GM21390 (cell line): Measurements from ENCODE around the gene CDHR3.

Experiments
- ATAC-seq: cut with Tn5 transposase; IDR thresholded peaks from one replicate; pipeline ENCODE4 v1.9.1; 2021; ENCODE audit not compliant: unreplicated experiment

Gene CDHR3, protein sequence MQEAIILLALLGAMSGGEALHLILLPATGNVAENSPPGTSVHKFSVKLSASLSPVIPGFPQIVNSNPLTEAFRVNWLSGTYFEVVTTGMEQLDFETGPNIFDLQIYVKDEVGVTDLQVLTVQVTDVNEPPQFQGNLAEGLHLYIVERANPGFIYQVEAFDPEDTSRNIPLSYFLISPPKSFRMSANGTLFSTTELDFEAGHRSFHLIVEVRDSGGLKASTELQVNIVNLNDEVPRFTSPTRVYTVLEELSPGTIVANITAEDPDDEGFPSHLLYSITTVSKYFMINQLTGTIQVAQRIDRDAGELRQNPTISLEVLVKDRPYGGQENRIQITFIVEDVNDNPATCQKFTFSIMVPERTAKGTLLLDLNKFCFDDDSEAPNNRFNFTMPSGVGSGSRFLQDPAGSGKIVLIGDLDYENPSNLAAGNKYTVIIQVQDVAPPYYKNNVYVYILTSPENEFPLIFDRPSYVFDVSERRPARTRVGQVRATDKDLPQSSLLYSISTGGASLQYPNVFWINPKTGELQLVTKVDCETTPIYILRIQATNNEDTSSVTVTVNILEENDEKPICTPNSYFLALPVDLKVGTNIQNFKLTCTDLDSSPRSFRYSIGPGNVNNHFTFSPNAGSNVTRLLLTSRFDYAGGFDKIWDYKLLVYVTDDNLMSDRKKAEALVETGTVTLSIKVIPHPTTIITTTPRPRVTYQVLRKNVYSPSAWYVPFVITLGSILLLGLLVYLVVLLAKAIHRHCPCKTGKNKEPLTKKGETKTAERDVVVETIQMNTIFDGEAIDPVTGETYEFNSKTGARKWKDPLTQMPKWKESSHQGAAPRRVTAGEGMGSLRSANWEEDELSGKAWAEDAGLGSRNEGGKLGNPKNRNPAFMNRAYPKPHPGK

DNA sequence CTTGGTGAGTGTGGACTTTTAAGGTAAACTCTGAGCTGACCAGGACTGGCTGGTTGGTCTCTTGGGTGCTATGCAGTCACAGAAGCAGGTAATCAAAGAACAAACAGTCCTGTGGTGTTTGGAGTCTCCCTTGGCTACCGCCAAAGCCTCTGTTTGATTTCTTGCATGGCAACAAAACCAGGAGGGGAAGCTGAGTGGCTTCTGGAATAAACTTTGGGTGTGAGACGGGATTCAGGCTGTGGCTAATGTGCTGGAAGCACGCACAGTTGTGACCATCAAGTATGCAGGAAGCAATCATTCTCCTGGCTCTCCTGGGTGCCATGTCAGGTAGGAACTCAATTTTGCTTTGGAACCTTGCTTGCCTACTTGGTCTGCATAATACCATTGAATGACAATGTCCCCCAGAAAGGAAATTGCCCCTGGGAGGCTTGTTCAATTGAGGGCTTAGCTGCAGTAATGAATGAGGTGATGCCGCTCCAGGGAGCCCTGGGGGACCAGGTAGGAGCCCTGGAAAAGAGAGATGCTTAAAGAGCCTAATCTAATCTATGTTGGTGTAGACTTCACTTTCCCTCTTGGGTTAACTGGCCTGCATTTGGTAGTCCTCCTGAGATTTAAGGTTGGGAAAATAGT is at the start of gene CDHR3:
TSS of gene CDHR3 (plus strand) at position 227 of the 630 bp plus-strand sequence. CDS start at position 282, 55 bp downstream.
- ATAC-seq = no peak

DNA sequence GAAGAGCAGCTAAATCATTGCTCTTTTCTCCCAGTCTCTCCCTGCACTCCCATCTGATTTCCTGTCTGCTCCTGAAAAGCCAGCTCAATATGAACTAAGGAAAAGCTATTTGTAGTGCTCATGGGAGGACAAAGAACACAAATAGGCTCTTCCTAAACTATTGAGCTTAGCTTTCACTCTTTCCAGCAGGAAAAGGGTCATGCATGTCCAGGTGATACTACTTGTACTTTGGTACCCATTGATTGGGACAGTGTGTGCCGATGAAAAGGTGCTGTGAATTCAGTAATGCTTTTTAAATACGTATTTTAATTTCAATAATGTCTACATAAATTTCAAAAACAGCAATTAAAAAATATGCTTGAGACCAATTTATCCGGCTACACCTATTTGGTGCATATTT is 49.1 kb upstream of the CDHR3 start:
- no peak for ATAC-seq

DNA sequence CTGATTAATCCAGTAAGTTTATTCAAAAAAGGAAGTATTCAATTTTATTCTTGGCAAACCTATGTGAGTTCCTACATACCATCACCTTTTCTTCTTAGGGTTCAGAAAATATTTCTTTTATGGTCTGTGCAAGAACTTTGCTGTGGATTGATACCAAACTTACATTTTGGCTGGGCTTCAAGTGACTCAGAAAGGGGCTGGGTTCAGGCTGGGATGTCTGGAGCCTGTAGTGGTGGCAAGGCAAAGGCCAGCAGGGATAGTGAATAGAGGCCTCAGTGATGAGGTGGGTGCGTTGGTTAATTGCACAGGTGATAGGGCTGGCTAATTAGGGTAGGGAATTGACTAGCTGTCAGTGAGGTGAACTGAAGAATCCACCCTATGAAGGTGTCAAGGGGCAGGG is 46.5 kb upstream of the CDHR3 start:
- no peak for ATAC-seq

DNA sequence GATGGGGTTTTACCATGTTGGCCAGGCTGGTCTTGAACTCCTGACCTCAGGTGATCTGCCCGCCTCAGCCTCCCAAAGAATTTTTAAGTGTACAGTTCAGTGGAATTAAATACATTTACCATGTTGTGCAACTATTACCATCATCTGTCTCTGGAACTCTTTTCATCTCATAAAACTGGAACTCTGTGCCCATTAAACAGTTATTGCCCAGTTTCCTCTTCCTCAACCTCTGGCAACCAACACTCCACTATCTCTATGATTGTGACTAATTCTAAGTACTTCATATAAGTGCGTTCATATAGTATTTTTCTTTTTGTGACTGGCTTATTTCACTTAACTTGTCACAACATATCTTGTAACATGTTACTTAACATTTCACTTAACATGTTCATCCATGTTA is 45.4 kb upstream of the CDHR3 start:
- ATAC-seq = no peak

DNA sequence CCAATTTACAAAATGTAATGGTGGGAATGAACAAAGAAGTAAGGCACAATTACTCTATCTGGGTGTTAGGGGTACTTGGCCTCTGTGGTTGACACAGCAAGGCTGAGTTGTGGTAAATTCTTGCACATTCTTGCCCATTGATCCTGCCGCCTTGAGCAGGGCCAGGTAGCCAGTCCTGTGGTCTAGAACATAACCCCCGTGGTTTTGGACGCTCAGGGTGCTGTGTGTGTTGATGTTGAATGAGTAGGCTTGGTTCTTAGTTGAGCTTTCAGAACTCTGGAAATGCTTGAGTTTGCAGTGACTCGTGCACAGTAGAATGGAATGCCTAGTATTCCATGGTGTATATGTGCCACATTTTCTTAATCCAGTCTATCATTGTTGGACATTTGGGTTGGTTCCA is 42.3 kb upstream of the CDHR3 start:
- ATAC-seq = no peak

DNA sequence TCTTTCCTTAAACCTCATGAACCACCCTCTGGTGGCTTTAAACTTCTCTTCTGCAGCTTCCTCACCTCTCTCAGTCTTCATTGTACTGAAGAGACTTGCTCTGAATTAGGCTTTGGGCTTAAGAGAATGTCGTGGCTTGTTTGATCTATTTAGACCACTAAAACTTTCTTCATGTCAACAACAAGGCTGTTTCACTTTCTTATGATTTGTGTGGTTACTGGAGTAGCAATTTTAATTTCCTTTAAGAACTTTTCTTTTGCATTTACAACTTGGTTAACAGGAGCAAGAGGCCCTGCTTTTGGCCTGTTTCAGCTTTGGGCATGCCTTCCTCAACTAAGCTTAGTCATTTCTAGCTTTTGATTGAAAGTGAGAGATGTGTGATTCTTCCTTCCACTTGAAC is 38.1 kb upstream of the CDHR3 start:
- ATAC-seq = peak; percentile 63

DNA sequence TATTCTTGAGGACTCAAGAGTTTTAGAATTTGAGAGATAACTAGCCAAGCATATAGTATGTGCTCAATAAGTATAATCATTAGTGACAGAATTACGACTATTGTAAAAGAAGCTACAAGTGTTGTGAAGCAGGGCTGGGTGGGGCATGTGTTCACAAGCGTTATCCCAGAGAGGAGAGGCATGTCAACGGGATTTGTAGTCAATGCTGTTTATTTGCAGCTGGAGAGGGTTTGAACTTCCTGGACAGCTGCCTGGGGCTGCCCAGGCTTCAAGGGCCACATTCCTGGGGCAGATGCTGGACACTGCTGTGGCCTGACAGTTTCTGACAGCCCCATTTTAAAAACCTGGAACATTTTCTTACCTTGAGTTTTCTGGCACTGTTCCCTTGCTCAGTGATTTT is 36.9 kb upstream of the CDHR3 start:
- ATAC-seq = no peak

DNA sequence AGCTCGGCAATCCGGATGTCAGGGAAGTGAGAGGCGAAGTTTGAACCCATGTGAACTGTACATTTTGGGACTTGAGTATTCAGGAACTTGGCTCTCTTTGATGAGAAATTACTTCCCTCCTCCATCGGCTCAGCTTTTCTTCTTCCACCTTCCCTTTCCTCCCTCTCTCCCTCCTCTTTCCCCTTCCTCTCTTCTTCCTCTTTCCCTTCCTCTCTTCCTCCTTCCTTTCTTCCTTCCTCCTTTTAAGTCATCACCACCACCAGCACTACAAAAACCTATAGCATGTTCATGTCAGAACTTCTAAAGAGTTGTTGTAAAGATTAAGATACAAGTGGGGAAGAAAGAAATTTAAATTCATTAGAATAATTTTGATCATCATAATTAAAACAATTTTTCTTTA is 31.9 kb upstream of the CDHR3 start:
- ATAC-seq = no peak

DNA sequence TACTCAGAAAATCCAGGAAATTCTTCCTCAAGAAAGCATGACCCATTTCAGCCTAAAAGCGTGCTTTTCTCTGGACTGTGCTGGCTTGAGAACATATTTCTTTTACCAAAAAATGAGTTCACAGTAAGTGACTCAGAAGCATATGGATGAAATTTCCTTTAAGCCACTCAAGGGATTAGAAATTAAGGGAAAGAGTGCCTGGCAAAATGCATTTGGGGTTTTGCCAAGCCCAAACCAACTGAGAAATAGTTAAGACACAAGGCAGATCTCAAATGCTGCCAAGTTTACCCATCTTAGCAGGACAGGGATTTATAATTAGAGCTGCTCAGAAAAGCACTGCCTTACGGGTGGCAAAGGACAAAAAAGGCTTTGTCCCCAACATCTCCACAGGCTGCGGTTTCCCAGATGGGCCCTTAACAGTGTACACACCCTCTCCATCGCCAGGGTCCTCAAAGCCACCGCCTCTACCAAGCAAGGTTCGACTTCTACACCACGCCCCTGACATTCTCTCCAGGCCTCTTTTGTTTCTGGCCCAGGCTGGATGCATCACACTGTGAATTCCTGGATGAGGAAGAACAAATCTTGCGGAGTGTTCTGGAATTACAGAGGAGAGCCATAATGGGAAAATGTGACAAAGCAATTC is 30.1 kb upstream of the CDHR3 start:
- no peak for ATAC-seq

DNA sequence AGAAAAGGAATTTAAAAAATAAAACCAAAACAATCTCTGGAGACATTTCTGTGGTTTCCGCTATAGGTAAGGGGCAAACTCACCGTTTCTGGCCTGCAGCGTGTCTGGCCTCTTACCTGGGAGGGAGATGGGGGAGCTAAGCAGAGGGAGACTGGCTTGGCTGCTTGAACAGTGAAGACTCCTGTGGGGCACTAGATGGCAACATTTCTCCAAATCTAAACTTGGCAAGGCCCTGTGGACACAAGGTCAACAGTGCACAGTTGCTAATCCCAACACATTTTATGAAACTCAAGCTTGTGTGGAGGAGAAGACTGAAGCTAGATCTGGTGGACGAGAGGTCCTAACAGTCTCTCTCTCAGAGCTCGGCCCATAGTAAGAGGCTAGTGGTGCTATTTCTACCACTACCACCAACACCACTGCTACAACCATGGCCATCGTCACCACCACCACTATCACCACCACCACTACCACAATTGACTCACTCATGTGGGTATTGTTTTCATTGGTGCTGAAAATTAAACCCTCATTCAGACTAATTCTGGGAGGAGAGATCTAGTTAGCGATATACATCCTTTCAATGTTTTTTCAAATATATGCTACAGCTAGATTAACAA is 28.4 kb upstream of the CDHR3 start:
- no peak for ATAC-seq

DNA sequence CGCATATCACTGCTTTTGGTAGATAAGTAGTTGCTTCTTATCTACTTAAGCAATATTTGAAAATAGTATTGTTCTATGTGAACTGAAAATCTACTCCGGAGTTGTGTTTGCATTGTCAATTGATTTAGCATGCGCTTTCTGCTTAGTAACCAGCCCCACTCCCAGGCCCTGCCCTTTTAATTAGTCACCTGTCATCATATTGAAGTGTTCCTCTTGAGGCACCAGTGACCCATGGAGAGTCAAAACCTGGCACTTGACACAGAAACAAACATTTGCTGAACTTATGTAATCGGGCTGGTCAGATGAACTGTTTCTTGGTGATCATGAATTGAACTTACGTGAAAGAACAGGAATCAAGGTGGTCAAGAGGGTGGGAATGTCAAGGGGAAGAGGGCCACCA is 27.8 kb upstream of the CDHR3 start:
- ATAC-seq = no peak

DNA sequence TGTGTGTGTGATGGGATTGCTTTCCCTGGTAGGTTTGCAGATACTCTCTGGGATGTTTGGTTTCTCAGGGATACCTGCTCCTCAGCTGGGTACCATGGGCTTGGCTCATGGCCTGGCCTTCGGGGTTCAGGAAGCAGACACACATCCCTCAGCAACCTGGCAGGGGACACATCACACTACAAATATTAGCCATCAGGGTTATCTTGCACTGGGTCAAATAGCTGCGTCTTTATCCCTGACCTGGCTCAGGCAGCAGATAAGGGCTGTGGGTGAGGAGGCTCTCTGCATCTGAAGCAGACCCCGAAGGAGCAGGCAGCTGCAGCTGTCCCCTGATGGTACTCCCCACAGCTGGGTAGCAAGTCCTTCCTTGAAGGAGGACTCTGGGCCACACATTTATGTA is 25.7 kb upstream of the CDHR3 start:
- ATAC-seq = no peak

DNA sequence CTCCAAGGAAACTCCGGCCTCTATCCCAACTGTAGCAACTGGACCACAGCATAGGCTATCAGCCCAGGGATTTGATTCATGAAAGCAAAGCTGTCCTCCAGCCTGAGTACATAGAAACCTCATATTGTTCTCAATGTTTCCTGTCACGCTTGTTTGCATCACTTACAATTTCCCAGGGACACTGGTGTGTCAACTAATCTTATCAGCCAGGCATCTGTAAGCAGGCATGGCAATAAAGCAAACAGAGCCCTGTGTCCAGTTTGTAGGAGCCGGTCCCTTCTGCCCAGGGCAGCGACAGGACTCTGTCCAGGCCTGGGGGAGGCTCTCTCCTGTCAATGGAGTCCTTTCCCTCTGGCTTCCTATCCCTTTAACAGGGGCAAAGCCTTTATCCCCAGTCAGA is 23.0 kb upstream of the CDHR3 start:
- no peak for ATAC-seq

DNA sequence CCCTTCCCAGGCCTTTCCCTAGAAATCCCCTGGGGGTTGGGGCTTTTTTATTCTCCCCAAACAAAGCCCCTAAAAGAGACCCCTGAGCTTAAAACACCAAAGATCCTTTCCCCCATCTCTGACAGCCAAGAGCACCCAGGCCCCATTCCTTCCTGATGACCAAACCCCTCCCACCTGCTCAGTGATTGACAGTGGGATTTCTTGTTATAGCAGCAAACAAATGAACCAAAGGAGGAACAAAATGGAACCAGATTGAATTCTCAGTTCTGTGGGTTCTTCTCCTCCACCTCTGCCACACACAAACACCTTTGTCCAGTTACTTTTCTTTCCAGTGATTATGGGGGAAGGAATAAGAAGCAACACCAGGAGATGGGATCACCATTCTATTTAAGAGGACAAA is 21.5 kb upstream of the CDHR3 start:
- ATAC-seq = no peak

DNA sequence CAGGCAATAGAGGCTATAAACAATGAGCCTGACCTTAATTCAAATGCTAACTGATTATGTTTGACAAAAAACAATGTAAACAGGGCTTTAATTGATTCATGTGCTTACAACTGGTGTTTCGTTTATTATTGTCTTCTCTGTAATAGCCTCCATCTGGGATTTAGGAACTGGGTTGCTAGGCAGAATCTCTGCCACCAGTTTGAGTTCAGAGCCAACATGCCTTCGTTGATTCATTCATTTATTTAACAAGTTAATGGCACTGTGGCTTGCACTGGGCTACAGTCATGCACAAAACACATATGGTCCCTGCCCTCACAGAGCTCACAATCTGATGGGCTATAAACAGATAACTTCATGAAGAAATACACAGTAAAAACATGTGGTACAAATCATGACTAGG is 19.6 kb upstream of the CDHR3 start:
- no peak for ATAC-seq

DNA sequence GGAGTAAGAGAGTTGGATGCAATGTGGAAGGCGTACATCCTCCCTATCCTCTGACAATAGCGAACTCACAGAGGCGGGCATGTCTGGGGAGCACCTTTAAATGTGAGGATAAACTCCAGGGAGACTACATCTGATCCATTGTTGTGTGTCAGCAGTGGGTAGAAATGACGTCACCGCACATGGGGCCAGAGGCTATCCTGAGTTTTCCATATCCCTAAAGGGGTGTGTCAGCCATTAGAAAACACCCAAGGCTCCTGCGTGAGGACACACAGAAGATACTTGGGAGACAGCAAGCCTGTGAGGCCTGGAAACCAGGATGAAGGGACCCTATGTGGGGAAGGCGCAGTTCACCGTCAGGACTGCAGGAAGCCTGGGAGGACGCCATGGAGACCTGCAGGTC is 17.2 kb upstream of the CDHR3 start:
- ATAC-seq = no peak

DNA sequence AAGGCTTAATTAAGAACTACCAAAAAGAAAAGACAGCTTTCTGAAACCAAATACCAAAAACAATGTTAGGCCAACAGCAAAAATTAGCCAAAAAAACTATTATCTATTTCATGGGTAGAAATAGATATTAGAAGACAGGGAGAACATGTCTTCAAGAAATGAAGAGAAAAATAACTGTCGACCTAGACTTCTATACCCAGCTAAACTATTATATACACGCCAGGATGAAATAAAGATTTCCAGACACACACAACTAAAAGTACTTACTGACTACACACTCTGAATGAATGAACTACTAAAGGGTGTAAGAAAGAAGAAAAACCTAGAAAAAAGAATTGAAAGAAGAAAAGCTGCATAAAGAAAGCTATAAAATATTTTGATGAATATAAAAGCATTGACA is 11.5 kb upstream of the CDHR3 start:
- no peak for ATAC-seq

DNA sequence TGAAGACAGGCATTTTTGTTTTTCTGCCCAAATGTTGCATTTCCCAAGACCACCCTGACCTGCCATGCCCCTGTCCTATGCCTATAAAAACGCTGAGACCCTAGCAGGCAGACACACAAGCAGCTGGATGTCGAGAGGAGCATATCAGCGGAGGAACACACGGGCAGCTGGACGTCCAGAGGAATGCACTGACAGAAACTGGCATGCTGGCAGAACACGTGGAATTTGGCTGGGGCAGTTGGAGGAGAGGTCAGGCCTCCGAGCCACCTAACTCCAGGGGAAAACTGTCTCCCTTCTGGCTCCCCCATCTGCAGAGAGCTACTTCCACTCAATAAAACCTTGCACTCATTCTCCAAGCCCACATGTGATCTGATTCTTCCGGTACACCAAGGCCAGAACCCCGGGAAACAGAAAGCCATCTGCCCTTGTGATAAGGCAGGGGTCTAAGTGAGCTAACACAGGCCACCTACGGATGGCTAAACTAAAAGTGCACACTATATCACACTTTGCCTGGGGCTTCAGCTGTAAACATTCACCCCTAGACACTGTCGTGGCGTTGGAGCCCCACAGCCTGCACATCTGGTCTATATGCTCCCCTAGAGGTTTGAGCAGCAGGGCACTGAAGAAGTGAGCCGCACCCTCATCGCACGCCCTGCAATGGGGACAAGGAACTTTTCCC is 10.0 kb upstream of the CDHR3 start:
- ATAC-seq = no peak

DNA sequence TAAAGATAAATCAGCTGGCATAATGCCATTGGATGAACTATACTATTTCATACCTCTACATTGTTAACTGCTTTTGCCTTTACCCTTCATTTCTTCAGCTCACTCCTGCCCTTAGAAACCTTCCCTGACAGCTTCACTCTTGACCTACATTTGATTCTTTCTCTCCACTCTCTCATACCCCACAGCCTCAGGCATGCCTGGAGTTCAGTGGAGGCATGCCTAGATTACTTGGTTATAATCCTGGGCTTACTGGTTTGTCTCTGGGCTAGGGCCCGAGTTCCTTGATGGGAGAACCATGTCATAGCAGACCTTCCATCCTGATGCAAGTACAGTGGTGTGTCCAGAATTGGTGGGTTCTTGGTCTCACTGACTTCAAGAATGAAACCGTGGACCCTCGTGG is 8.4 kb upstream of the CDHR3 start:
- ATAC-seq = no peak
